Measurements from ENCODE around the gene MTMR4. TPM values are rescaled to one million over a fixed set of nuclear protein-coding genes. Genes with fewer than 3 reads are reported as not detected.
"Not testable (repeated sequence)": the region's sequence is repeated elsewhere in the genome, so short reads cannot be mapped to it uniquely, and the experiment has no call there.

The MTMR4 gene
- total RNA-seq, 1 experiment from 2014 or later = 79.4 TPM

DNA sequence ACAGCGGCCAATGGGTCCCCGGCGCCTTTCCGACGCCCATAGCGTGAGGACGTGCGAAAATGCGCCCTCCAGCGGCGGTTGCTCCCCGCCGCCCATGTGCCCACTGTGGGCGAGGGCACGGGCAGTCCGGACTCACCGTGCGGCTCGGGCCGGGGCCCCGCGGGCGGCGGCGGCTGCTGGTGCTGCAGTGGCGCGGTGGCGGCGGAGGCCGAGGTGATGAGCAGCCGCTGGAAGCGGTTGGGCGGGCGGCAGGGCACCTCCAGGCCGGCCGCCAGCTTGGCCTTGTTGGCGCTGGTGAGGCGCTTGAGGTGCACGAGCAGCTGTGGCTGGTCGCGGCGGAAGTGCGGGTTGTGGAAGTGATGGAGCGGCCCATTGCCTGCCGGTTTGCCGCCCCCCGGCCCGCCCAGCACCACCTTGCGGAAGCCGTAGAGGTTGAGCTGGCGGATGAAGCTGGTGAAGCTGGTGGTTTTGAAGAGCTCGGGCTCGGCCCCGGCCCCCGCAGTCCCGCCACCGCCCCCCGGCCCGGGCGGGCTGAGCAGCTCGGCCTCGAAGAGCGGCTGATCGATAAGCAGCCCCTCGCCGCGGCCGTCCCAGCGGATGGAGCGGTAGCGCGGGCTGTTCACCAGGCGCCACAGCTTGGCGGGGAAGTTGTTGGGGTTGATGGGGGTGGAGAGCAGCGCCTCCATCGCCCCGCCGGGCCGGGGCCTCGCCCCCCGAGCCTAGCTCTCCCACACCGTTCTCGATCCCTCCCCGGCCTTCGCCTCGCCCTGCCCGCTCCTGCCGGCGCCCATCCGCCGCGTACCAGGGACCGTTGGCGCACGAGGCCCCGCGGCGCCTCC lies 26.6 kb downstream of the MTMR4 start, which contains the start of gene HSF5:
TSS of gene HSF5 (minus strand) at position 820 of the 839 bp plus-strand sequence. CDS start at position 686, 134 bp downstream.
- intact Hi-C loops (cut with micrococcal nuclease; ENCODE audit: unreplicated experiment) = no loop called here
- no peaks in the 10 kb centered on the region for H3K9me3 ChIP-seq (ENCODE audit: low read depth, low read length, poor library complexity, severe bottlenecking)
- peaks cover 40% of the 10 kb centered on the region for H3K36me3 ChIP-seq (ENCODE audit: insufficient read depth, low read length, poor library complexity, severe bottlenecking)
- H3K4me1 ChIP-seq (ENCODE audit: insufficient read depth, low read length, poor library complexity, severe bottlenecking) = no peaks in the 10 kb centered on the region
- H3K27ac ChIP-seq (ENCODE audit: low read depth, low read length, poor library complexity, severe bottlenecking) = no peak within 1 kb of the TSS
- H3K4me3 ChIP-seq (ENCODE audit: low read depth, low read length, poor library complexity, severe bottlenecking) = no peak within 1 kb of the TSS
- BruUV-seq (replicated peaks) = no TSS peak
- ChIA-PET CTCF (no interaction called here), POLR2A (ENCODE audit: low non-redundant PET) (no interaction called here)
- no peak for DNase-seq (ENCODE audit: low spot score)
- no peak for TF ChIP-seq CTCF (conservative IDR thresholded peaks at IDR 0.05; ENCODE audit: low read depth, low read length)
- no peak for TF ChIP-seq EZH2 (IDR thresholded peaks at IDR 0.05; ENCODE audit: borderline replicate concordance, low read depth, low read length, poor library complexity, severe bottlenecking)
- H3K27me3 ChIP-seq (replicated peaks; ENCODE audit: insufficient read depth, low read depth, low read length, poor library complexity) = no peaks in the 10 kb centered on the region

GRCh38 chr17:58484600-58484999 lies 29.8 kb downstream of the MTMR4 start:
- TF ChIP-seq CTCF (conservative IDR thresholded peaks at IDR 0.05; ENCODE audit: low read depth, low read length) (no peak), EZH2 (IDR thresholded peaks at IDR 0.05; ENCODE audit: borderline replicate concordance, low read depth, low read length, poor library complexity, severe bottlenecking) (no peak)
- DNase-seq (ENCODE audit: low spot score) = no peak
- ChIA-PET POLR2A (ENCODE audit: low non-redundant PET) (no interaction called here), CTCF (no interaction called here)
- Histone ChIP-seq H3K4me3 (ENCODE audit: low read depth, low read length, poor library complexity, severe bottlenecking) (no peak overlapping the region), H3K27ac (ENCODE audit: low read depth, low read length, poor library complexity, severe bottlenecking) (no peak overlapping the region), H3K27me3 (replicated peaks; ENCODE audit: insufficient read depth, low read depth, low read length, poor library complexity) (no peaks in the 10 kb centered on the region), H3K9me3 (ENCODE audit: low read depth, low read length, poor library complexity, severe bottlenecking) (no peaks in the 10 kb centered on the region), H3K4me1 (ENCODE audit: insufficient read depth, low read length, poor library complexity, severe bottlenecking) (no peaks in the 10 kb centered on the region), H3K36me3 (ENCODE audit: insufficient read depth, low read length, poor library complexity, severe bottlenecking) (peaks cover 9% of the 10 kb centered on the region)
- intact Hi-C loops (cut with micrococcal nuclease; ENCODE audit: unreplicated experiment) = no loop called here
- no TSS peak for BruUV-seq (replicated peaks)

DNA sequence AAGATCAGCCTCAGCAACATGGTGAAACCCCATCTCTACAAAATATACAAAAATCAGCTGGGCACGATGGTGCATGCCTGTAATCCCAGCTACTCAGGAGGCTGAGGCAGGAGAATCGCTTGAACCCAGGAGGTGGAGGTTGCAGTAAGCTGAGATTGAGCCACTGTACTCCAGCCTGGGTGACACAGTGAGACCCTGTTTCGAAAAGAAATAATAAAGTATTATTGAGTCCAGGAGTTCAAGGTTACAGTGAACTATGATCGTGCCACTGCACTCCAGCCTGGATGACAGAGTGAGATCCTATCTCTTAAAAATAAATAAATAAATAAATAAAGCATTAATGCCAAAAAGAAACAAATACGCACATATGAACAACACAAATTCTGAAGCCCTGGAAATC lies 32.6 kb downstream of the MTMR4 start:
- H3K36me3 ChIP-seq (ENCODE audit: insufficient read depth, low read length, poor library complexity, severe bottlenecking); DNase-seq (ENCODE audit: low spot score); intact Hi-C loops (cut with micrococcal nuclease; ENCODE audit: unreplicated experiment); CTCF ChIA-PET; BruUV-seq (replicated peaks); H3K4me1 ChIP-seq (ENCODE audit: insufficient read depth, low read length, poor library complexity, severe bottlenecking); H3K27ac ChIP-seq (ENCODE audit: low read depth, low read length, poor library complexity, severe bottlenecking); POLR2A ChIA-PET (ENCODE audit: low non-redundant PET); H3K4me3 ChIP-seq (ENCODE audit: low read depth, low read length, poor library complexity, severe bottlenecking); H3K27me3 ChIP-seq (replicated peaks; ENCODE audit: insufficient read depth, low read depth, low read length, poor library complexity); H3K9me3 ChIP-seq (ENCODE audit: low read depth, low read length, poor library complexity, severe bottlenecking): not testable (repeated sequence)

DNA sequence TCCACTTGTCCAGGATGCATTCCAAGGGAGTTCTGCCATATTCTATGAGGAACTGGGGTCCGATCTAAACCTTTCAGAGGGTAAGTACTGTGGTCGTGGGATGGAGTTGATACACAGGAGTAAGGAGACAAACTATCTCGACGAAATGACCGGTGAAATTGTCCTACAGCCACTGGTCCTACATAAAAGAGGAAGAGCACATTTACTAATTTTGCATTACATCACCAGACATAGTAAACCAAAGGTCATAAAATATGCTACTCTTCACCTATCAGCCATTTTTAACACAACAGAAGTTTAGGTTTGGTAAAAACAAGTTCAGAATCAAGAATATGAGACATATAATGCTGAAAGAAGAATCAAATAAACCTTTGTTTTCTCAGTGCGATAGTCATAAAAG lies 34.3 kb downstream of the MTMR4 start:
- no peak for DNase-seq (ENCODE audit: low spot score)
- Histone ChIP-seq H3K27me3 (replicated peaks; ENCODE audit: insufficient read depth, low read depth, low read length, poor library complexity) (no peaks in the 10 kb centered on the region), H3K27ac (ENCODE audit: low read depth, low read length, poor library complexity, severe bottlenecking) (no peak overlapping the region), H3K4me1 (ENCODE audit: insufficient read depth, low read length, poor library complexity, severe bottlenecking) (no peaks in the 10 kb centered on the region), H3K9me3 (ENCODE audit: low read depth, low read length, poor library complexity, severe bottlenecking) (no peaks in the 10 kb centered on the region), H3K4me3 (ENCODE audit: low read depth, low read length, poor library complexity, severe bottlenecking) (no peak overlapping the region), H3K36me3 (ENCODE audit: insufficient read depth, low read length, poor library complexity, severe bottlenecking) (no peaks in the 10 kb centered on the region)
- no TSS peak for BruUV-seq (replicated peaks)
- CTCF ChIA-PET = no interaction called here
- POLR2A ChIA-PET (ENCODE audit: low non-redundant PET) = no interaction called here
- intact Hi-C loops (cut with micrococcal nuclease; ENCODE audit: unreplicated experiment) = no loop called here
- TF ChIP-seq EZH2 (IDR thresholded peaks at IDR 0.05; ENCODE audit: borderline replicate concordance, low read depth, low read length, poor library complexity, severe bottlenecking) (no peak), CTCF (conservative IDR thresholded peaks at IDR 0.05; ENCODE audit: low read depth, low read length) (no peak)
